GM13977 (cell line): ENCODE data around the gene PCAT6.

Experiments used
- DNase-seq: peaks from one replicate; pipeline ENCODE4 v3.0.0; 2012; ENCODE audit warnings: low spot score
- in situ Hi-C: fragments of 300-500 bp; cut with MboI; formaldehyde crosslinking; loops from one replicate; pipeline ENCODE4 v1.12.0; 2022; ENCODE audit warnings: low sequenced_read_pairs, low pct_unique_long_range_greater_than_20kb, mixed read lengths, inconsistent platforms; ENCODE audit not compliant: unreplicated experiment
- TF ChIP-seq, protein P1 (sequence below): IDR thresholded peaks from 2 replicates; pipeline ENCODE4 v1.5.1; 2012; ENCODE audit warnings: mild to moderate bottlenecking, control low read depth; ENCODE audit not compliant: insufficient read depth; ENCODE audit errors: extremely low read depth, missing control alignments

PCAT6 gene

DNA sequence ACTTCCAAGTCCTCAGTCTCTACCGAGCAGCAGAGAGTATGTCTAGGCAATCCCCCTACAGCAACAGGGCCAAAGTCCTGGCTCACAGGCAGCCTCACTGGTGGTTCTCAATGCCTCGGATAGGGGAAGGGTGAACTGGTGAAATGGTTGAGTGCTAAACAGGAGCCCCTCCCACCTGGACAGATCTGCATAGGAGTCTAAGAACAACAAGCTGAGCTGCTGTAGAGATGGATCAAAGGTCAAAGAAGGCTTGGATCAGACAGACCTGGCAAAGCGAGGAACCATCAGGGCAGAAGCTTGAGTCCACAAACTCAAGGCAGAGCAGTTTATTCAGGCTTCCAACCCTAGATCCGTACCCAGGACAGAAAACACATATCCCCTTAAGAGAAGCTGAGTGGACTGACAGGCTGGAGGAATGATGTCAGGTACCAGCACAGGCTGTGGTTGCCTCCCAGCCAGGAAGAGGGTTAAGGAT lies 46.4 kb downstream of the PCAT6 start:
- TF ChIP-seq, protein P1, sequence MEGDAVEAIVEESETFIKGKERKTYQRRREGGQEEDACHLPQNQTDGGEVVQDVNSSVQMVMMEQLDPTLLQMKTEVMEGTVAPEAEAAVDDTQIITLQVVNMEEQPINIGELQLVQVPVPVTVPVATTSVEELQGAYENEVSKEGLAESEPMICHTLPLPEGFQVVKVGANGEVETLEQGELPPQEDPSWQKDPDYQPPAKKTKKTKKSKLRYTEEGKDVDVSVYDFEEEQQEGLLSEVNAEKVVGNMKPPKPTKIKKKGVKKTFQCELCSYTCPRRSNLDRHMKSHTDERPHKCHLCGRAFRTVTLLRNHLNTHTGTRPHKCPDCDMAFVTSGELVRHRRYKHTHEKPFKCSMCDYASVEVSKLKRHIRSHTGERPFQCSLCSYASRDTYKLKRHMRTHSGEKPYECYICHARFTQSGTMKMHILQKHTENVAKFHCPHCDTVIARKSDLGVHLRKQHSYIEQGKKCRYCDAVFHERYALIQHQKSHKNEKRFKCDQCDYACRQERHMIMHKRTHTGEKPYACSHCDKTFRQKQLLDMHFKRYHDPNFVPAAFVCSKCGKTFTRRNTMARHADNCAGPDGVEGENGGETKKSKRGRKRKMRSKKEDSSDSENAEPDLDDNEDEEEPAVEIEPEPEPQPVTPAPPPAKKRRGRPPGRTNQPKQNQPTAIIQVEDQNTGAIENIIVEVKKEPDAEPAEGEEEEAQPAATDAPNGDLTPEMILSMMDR: no peak
- in situ Hi-C loops: no loop called here
- no peak for DNase-seq

GRCh38 chr1:202858331-202858730 lies 47.6 kb downstream of the PCAT6 start:
- TF ChIP-seq, protein P1: no peak
- in situ Hi-C loops: no loop called here
- no peak for DNase-seq

DNA sequence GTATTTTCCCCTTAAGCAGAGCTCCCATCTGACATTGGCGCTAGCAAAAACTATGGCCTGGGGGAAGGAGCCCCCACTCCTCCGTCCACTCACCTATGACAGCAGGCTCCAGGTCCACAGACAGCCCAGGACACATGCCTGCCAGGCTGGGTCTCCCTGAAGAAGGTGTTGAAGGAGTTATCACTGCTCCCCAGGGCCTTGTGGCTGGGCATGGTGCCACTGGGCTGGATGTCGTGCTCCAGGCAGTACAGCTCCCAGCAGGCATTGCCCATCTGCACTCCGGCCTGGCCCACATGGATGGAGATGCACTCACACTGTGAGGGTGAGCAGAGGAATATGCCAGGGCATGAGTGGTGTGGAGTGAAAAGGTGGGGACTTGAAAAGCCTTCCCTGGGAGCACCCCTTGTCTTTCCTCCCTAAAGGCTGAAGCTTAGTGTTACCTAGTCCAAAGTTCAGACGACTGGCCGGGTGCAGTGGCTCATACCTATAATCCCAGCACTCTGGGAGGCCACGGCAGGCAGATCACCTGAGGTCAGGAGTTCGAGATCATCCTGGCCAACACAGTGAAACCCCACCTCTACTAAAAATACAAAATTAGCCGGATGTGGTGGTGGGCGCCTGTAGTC lies 48.1 kb downstream of the PCAT6 start:
- TF ChIP-seq, protein P1: no peak
- in situ Hi-C loops: no loop called here
- DNase-seq: no peak

DNA sequence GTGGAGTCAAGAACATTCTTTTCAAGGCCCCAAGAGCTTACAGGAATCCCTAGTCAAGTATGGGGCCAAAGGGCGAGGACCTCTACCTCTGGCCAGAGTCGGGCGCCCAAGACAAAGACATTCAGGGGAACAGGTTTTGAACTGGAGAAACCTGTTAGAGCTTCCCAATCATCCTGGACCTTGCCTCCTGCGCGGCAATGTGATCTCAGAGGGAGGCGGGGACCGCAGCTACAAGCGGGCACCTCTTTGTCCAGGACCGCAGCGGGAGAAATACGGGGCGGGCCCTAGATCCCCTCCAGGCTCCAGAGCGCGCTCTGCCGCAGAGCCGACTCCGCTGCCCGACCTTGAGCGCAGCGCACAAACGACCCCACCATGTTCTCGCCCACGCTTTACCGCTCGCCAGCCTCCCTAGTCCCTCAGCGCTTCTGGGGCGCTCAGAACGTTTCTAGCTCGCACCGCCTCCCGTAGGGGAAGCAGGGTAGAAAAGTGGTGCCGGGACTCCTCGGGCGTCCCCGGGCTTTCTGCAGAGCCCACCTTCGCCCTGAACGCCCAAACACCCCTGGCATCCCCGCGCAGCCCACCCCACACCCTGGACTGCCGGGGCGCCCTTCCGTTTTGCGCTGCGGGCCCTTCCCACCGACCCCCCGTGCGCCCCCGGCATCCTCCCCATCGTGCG lies 50.1 kb downstream of the PCAT6 start:
- peak; percentile 57 for DNase-seq
- in situ Hi-C loops: loop anchor here (10.0 kb wide), 1 partner anchor 64 kb away; the partner anchor contains the start of gene KLHL12
- TF ChIP-seq, protein P1: no peak
